ENCODE measurements around the gene NOC2L. TPM values are rescaled to one million over a fixed set of nuclear protein-coding genes. Genes with fewer than 3 reads are reported as not detected.

NOC2L gene
- total and polyA plus RNA-seq, 9 of the 15 experiments (the other 6 are each of a cell fraction or from before 2014, with no cell fraction given): 4.0 to 410 (median 200) TPM

DNA sequence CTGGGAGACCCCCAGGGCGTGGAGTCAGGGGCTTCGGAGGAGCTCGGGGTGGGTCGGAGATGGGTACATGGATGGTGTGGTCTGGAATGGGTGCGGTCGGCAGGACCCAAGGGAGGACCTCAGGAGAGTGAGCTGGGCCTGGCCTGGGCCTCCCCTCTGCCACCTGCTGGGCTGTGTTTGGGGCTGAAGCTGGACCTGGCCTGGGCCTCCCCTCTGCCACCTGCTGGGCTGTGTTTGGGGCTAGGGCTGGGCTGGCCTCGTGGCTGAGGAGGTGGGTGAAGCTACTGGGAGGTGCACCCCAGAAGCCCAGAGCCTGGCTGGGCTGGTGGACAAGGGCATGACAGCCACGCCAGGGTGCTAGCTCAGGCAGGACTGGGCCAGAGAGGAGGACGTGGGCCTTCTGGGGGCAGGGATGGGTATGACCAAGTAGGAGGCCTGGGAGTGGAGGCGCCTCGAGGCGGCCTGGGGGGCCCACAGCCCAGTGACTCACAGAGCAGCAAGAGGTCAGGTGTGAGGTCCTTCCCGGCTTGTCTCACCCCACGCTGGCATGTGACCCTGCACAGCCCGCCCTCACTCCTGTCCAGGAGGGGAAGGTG, 20.9 kb downstream of the NOC2L start (continued):
- TF ChIP-seq, protein P1, sequence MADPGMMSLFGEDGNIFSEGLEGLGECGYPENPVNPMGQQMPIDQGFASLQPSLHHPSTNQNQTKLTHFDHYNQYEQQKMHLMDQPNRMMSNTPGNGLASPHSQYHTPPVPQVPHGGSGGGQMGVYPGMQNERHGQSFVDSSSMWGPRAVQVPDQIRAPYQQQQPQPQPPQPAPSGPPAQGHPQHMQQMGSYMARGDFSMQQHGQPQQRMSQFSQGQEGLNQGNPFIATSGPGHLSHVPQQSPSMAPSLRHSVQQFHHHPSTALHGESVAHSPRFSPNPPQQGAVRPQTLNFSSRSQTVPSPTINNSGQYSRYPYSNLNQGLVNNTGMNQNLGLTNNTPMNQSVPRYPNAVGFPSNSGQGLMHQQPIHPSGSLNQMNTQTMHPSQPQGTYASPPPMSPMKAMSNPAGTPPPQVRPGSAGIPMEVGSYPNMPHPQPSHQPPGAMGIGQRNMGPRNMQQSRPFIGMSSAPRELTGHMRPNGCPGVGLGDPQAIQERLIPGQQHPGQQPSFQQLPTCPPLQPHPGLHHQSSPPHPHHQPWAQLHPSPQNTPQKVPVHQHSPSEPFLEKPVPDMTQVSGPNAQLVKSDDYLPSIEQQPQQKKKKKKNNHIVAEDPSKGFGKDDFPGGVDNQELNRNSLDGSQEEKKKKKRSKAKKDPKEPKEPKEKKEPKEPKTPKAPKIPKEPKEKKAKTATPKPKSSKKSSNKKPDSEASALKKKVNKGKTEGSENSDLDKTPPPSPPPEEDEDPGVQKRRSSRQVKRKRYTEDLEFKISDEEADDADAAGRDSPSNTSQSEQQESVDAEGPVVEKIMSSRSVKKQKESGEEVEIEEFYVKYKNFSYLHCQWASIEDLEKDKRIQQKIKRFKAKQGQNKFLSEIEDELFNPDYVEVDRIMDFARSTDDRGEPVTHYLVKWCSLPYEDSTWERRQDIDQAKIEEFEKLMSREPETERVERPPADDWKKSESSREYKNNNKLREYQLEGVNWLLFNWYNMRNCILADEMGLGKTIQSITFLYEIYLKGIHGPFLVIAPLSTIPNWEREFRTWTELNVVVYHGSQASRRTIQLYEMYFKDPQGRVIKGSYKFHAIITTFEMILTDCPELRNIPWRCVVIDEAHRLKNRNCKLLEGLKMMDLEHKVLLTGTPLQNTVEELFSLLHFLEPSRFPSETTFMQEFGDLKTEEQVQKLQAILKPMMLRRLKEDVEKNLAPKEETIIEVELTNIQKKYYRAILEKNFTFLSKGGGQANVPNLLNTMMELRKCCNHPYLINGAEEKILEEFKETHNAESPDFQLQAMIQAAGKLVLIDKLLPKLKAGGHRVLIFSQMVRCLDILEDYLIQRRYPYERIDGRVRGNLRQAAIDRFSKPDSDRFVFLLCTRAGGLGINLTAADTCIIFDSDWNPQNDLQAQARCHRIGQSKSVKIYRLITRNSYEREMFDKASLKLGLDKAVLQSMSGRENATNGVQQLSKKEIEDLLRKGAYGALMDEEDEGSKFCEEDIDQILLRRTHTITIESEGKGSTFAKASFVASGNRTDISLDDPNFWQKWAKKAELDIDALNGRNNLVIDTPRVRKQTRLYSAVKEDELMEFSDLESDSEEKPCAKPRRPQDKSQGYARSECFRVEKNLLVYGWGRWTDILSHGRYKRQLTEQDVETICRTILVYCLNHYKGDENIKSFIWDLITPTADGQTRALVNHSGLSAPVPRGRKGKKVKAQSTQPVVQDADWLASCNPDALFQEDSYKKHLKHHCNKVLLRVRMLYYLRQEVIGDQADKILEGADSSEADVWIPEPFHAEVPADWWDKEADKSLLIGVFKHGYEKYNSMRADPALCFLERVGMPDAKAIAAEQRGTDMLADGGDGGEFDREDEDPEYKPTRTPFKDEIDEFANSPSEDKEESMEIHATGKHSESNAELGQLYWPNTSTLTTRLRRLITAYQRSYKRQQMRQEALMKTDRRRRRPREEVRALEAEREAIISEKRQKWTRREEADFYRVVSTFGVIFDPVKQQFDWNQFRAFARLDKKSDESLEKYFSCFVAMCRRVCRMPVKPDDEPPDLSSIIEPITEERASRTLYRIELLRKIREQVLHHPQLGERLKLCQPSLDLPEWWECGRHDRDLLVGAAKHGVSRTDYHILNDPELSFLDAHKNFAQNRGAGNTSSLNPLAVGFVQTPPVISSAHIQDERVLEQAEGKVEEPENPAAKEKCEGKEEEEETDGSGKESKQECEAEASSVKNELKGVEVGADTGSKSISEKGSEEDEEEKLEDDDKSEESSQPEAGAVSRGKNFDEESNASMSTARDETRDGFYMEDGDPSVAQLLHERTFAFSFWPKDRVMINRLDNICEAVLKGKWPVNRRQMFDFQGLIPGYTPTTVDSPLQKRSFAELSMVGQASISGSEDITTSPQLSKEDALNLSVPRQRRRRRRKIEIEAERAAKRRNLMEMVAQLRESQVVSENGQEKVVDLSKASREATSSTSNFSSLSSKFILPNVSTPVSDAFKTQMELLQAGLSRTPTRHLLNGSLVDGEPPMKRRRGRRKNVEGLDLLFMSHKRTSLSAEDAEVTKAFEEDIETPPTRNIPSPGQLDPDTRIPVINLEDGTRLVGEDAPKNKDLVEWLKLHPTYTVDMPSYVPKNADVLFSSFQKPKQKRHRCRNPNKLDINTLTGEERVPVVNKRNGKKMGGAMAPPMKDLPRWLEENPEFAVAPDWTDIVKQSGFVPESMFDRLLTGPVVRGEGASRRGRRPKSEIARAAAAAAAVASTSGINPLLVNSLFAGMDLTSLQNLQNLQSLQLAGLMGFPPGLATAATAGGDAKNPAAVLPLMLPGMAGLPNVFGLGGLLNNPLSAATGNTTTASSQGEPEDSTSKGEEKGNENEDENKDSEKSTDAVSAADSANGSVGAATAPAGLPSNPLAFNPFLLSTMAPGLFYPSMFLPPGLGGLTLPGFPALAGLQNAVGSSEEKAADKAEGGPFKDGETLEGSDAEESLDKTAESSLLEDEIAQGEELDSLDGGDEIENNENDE (IDR thresholded peaks at IDR 0.05; ENCODE audit: low read depth, low read length): no peak
- TF ChIP-seq SMC3 (conservative IDR thresholded peaks at IDR 0.05; ENCODE audit: insufficient read depth, low read depth, low read length) (peak; percentile 23; the same call in 1 of the 2 replicates), L3MBTL2 (IDR thresholded peaks at IDR 0.05) (peak; percentile 74), NFIC (IDR thresholded peaks at IDR 0.05) (peak; percentile 32; the same call in 1 of the 2 replicates), CTBP1 (IDR thresholded peaks at IDR 0.05; ENCODE audit: borderline replicate concordance) (peak; percentile 72), XRCC5 (IDR thresholded peaks at IDR 0.05; ENCODE audit: low read depth, low read length) (0 out of 2 replicates have a peak, but pooled peaks have one; percentile 13), MTA3 (IDR thresholded peaks at IDR 0.05; ENCODE audit: borderline replicate concordance) (0 out of 2 replicates have a peak, but pooled peaks have one; percentile 13), CC2D1A (IDR thresholded peaks at IDR 0.05) (0 out of 2 replicates have a peak, but pooled peaks have one; percentile 24), BDP1 (IDR thresholded peaks at IDR 0.05; ENCODE audit: insufficient read depth, insufficient read length) (no peak), PCBP1 (IDR thresholded peaks at IDR 0.05; ENCODE audit: low read depth, low read length, poor library complexity, severe bottlenecking) (peak; percentile 7)
- TF ChIP-seq, protein P2, sequence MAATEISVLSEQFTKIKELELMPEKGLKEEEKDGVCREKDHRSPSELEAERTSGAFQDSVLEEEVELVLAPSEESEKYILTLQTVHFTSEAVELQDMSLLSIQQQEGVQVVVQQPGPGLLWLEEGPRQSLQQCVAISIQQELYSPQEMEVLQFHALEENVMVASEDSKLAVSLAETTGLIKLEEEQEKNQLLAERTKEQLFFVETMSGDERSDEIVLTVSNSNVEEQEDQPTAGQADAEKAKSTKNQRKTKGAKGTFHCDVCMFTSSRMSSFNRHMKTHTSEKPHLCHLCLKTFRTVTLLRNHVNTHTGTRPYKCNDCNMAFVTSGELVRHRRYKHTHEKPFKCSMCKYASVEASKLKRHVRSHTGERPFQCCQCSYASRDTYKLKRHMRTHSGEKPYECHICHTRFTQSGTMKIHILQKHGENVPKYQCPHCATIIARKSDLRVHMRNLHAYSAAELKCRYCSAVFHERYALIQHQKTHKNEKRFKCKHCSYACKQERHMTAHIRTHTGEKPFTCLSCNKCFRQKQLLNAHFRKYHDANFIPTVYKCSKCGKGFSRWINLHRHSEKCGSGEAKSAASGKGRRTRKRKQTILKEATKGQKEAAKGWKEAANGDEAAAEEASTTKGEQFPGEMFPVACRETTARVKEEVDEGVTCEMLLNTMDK (IDR thresholded peaks at IDR 0.05; ENCODE audit: borderline replicate concordance, insufficient read depth, low read depth, low read length, poor library complexity, severe bottlenecking): peak; percentile 5
- TF ChIP-seq, protein P3, sequence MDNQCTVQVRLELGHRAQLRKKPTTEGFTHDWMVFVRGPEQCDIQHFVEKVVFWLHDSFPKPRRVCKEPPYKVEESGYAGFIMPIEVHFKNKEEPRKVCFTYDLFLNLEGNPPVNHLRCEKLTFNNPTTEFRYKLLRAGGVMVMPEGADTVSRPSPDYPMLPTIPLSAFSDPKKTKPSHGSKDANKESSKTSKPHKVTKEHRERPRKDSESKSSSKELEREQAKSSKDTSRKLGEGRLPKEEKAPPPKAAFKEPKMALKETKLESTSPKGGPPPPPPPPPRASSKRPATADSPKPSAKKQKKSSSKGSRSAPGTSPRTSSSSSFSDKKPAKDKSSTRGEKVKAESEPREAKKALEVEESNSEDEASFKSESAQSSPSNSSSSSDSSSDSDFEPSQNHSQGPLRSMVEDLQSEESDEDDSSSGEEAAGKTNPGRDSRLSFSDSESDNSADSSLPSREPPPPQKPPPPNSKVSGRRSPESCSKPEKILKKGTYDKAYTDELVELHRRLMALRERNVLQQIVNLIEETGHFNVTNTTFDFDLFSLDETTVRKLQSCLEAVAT (IDR thresholded peaks at IDR 0.05): 0 out of 4 replicates have a peak, but pooled peaks of 1 of the 2 experiments have one; percentile 29
